H1 (cell line): ENCODE results near the gene SPATA6L. TPM values are rescaled to one million over a fixed set of nuclear protein-coding genes. Genes with fewer than 3 reads are reported as not detected.

ENCODE experiments used
- BCL11A ChIP-seq, 2 experiments: IDR thresholded peaks; one replicate each; pipeline ENCODE4 v1.6.1; 2011; ENCODE audit warnings: low read depth in 2 of 2, low read length in 2 of 2, mild to moderate bottlenecking in 2 of 2
- CHD7 ChIP-seq: fragments of 300-600 bp; sonication (generic); IDR thresholded peaks from 2 replicates; pipeline ENCODE4 v1.7.1; 2012; ENCODE audit warnings: low read length, moderate library complexity, mild to moderate bottlenecking, inconsistent platforms; ENCODE audit not compliant: insufficient replicate concordance
- GABPA ChIP-seq: IDR thresholded peaks from 2 replicates; pipeline ENCODE4 v1.6.1; 2011; ENCODE audit warnings: mild to moderate bottlenecking, low read length, moderate library complexity, borderline replicate concordance; ENCODE audit not compliant: insufficient read depth
- POU5F1 ChIP-seq: IDR thresholded peaks from 2 replicates; pipeline ENCODE4 v1.6.1; 2011; ENCODE audit warnings: low read depth, mild to moderate bottlenecking, low read length, moderate library complexity
- RNF2 ChIP-seq: fragments of 200-900, 300-1000 bp; sonication (generic); IDR thresholded peaks from 2 replicates; pipeline ENCODE4 v1.7.1; 2016; ENCODE audit warnings: borderline replicate concordance, low read depth, mild to moderate bottlenecking, antibody characterized with exemption, low read length; ENCODE audit not compliant: poor library complexity, severe bottlenecking; ENCODE audit errors: missing control alignments
- SIN3A ChIP-seq, 2 experiments: IDR thresholded peaks in 1 of 2; conservative IDR thresholded peaks in 1 of 2; 2 replicates each; pipeline ENCODE4 v1.6.1; 2011 to 2012; ENCODE audit warnings: low read length in 2 of 2, improper control_type of control experiment in 1 of 2, low read depth in 1 of 2, mild to moderate bottlenecking in 1 of 2
- SIX5 ChIP-seq: IDR thresholded peaks from 2 replicates; pipeline ENCODE4 v1.6.1; 2011; ENCODE audit warnings: mild to moderate bottlenecking, low read depth, low read length
- SUZ12 ChIP-seq: fragments of 200-600 bp; sonication (generic); IDR thresholded peaks from 2 replicates; pipeline ENCODE4 v1.6.1; 2012; ENCODE audit warnings: mild to moderate bottlenecking, inconsistent platforms, low read length, moderate library complexity, mixed read lengths
- TCF12 ChIP-seq: IDR thresholded peaks from 2 replicates; pipeline ENCODE4 v1.6.1; 2011; ENCODE audit warnings: low read depth, mild to moderate bottlenecking, low read length
- TEAD4 ChIP-seq: IDR thresholded peaks from 2 replicates; pipeline ENCODE4 v1.6.1; 2012; ENCODE audit warnings: low read depth, low read length, inconsistent platforms, mixed read lengths
- ZNF274 ChIP-seq: IDR thresholded peaks from 2 replicates; pipeline ENCODE4 v1.7.0; 2012; ENCODE audit warnings: low read length, borderline replicate concordance; ENCODE audit errors: extremely low read depth
- polyA plus RNA-seq, 7 experiments: library from polyadenylated mRNA; depleted of rRNA in 3 of 7; stranded (reverse) in 5 of 7; unstranded in 2 of 7; fragments of >200 nt in 5 of 7; fragments of 200-250 nt in 2 of 7; gene quantifications; 1 replicate in 5 of 7; 2 replicates in 1 of 7; 4 replicates in 1 of 7; pipeline versions ENCODE4 v1.2.1 to v1.2.3, GENCODE V29; 2011 to 2013; ENCODE audit warnings: missing spikeins in 2 of 7, mixed read lengths in 2 of 7
- total RNA-seq: library from RNA; stranded (reverse); fragmentation: NEBNext Ultra II Directional; extraction: Animal tissue kit (Norgen Biotek cat#: 25700); gene quantifications from 2 replicates; pipeline ENCODE4 v1.2.1, GENCODE V29; 2021

Gene SPATA6L
- total and polyA plus RNA-seq, 2 of the 8 experiments (the other 6 are each of a cell fraction or from before 2014, with no cell fraction given) = 0.57 to 1.1 TPM

- TF ChIP-seq CHD7 (no peak), BCL11A (IDR thresholded peaks at IDR 0.05; ENCODE audit: low read depth in 2 of 2, low read length in 2 of 2) (no peak), SIX5 (no peak), GABPA (no peak), SUZ12 (no peak), TEAD4 (no peak), SIN3A (conservative IDR thresholded peaks at IDR 0.05 in 1 of 2, IDR thresholded peaks at IDR 0.05 in 1 of 2; ENCODE audit: low read depth in 1 of 2, low read length in 2 of 2) (no peak), ZNF274 (no peak), TCF12 (no peak), RNF2 (no peak), POU5F1 (no peak)
Measured at GRCh38 chr9:4689687-4690104, 23.4 kb upstream of the SPATA6L start (continued).
